Esophagus (tissue), 2 donors: Measurements from ENCODE around the gene SNAPIN. TPM values are rescaled to one million over a fixed set of nuclear protein-coding genes. Genes with fewer than 3 reads are reported as not detected.
A peak's percentile ranks its signal among the peaks of the same experiment; 100 is the strongest.

Source experiments
- H3K27ac ChIP-seq, 2 donors: one replicate each; pipeline ENCODE4 v1.5.1; 2013; ENCODE audit warnings: low read depth in 2 of 2, mild to moderate bottlenecking in 2 of 2, inconsistent platforms in 1 of 2, low read length in 1 of 2, moderate library complexity in 1 of 2
- H3K27me3 ChIP-seq, 2 donors: one replicate each; pipeline ENCODE4 v1.6.1; 2013; ENCODE audit warnings: low read length in 2 of 2, control low read depth in 1 of 2, mild to moderate bottlenecking in 1 of 2; ENCODE audit not compliant: insufficient read depth in 2 of 2, control insufficient read depth in 1 of 2
- H3K36me3 ChIP-seq, 2 donors: one replicate each; pipeline ENCODE4 v1.6.1; 2013; ENCODE audit warnings: low read length in 1 of 2; ENCODE audit not compliant: control insufficient read depth in 2 of 2, insufficient read depth in 2 of 2
- H3K4me1 ChIP-seq, 2 donors: one replicate each; pipeline ENCODE4 v1.6.1; 2013; ENCODE audit warnings: low read length in 1 of 2; ENCODE audit not compliant: control insufficient read depth in 2 of 2, insufficient read depth in 2 of 2
- H3K4me3 ChIP-seq, 2 donors: one replicate each; pipeline ENCODE4 v1.5.1; 2013; ENCODE audit warnings: low read length in 2 of 2, mild to moderate bottlenecking in 2 of 2, low read depth in 1 of 2, moderate library complexity in 1 of 2
- H3K9me3 ChIP-seq, 2 donors: one replicate each; pipeline ENCODE4 v1.6.1; 2013; ENCODE audit warnings: mild to moderate bottlenecking in 2 of 2, low read depth in 1 of 2, low read length in 1 of 2, moderate library complexity in 1 of 2; ENCODE audit not compliant: control insufficient read depth in 2 of 2, insufficient read depth in 1 of 2
- WGBS, 2 donors: extraction: QIAGEN DNeasy Blood & Tissue Kit; methylation state at CpG; one replicate each; pipeline ENCODE4 v1.1.7; 2013; 5-methylcytosine and 5-hydroxymethylcytosine counted together
- polyA plus RNA-seq, 2 donors: library from polyadenylated mRNA; stranded (reverse); fragments of 200-250 nt; gene quantifications; one replicate each; pipeline ENCODE4 v1.2.3, GENCODE V29; 2013
- donor health status: healthy with polysubstance abuse.
- donor health status: Bipolar disorder and iron deficiency.

SNAPIN gene
- polyA plus RNA-seq, 2 donors = 20.0 to 35.3 TPM

GRCh38 chr1:153613406-153613805 is 45.1 kb upstream of the SNAPIN start:
- peak overlapping the region; percentile 76 to 93 for H3K4me3 ChIP-seq
- no peaks in the 10 kb centered on the region for H3K27me3 ChIP-seq
- peak overlapping the region; percentile 96 to 98 for H3K27ac ChIP-seq
- H3K9me3 ChIP-seq = no peaks in the 10 kb centered on the region
- peaks cover 2 to 23% of the 10 kb centered on the region in 2 donors for H3K4me1 ChIP-seq
- peaks cover 0 to 2% of the 10 kb centered on the region in 2 donors for H3K36me3 ChIP-seq
- 45 to 52% methylated on average over 5 of the region's 5 CpGs for WGBS, 2 donors

- H3K9me3 ChIP-seq = no peaks in the 10 kb centered on the region
- H3K27ac ChIP-seq = peak overlapping the region; percentile 96 to 98
- H3K4me3 ChIP-seq = peak overlapping the region; percentile 60 to 93
- H3K27me3 ChIP-seq = no peaks in the 10 kb centered on the region
- 57 to 62% methylated on average over 2 of the region's 2 CpGs for WGBS, 2 donors
- H3K4me1 ChIP-seq = peaks cover 2 to 18% of the 10 kb centered on the region in 2 donors
- no peaks in the 10 kb centered on the region for H3K36me3 ChIP-seq
Observed at GRCh38 chr1:153614189-153614900, 44.2 kb upstream of the SNAPIN start.

GRCh38 chr1:153614906-153615305 is 43.6 kb upstream of the SNAPIN start:
- Histone ChIP-seq H3K9me3 (no peaks in the 10 kb centered on the region), H3K36me3 (no peaks in the 10 kb centered on the region), H3K27me3 (no peaks in the 10 kb centered on the region), H3K4me3 (peak overlapping the region; percentile 60 to 93), H3K4me1 (peaks cover 2 to 18% of the 10 kb centered on the region in 2 donors), H3K27ac (peak overlapping the region; percentile 96 to 98)
- 63 to 77% methylated on average over 7 of the region's 7 CpGs for WGBS, 2 donors

GRCh38 chr1:153615406-153615805 is 43.1 kb upstream of the SNAPIN start:
- no peaks in the 10 kb centered on the region for H3K27me3 ChIP-seq
- no peaks in the 10 kb centered on the region for H3K36me3 ChIP-seq
- WGBS, 2 donors = 53 to 67% methylated on average over 2 of the region's 2 CpGs
- peak overlapping the region; percentile 60 to 93 for H3K4me3 ChIP-seq
- peaks cover 2 to 15% of the 10 kb centered on the region in 2 donors for H3K4me1 ChIP-seq
- peak overlapping the region; percentile 96 to 98 for H3K27ac ChIP-seq
- no peaks in the 10 kb centered on the region for H3K9me3 ChIP-seq

GRCh38 chr1:153616144-153616916 is 42.2 kb upstream of the SNAPIN start, which contains the start of gene S100A14:
S100A14 (minus strand) TSS chr1:153616325; CDS start chr1:153615858, 467 bp downstream.
- Histone ChIP-seq H3K27me3 (no peaks in the 10 kb centered on the region), H3K4me3 (peak within 1 kb of the TSS; percentile 60 to 93), H3K9me3 (no peaks in the 10 kb centered on the region), H3K27ac (peak within 1 kb of the TSS; percentile 96 to 98), H3K4me1 (peaks cover 2 to 13% of the 10 kb centered on the region in 2 donors), H3K36me3 (no peaks in the 10 kb centered on the region)
- 26 to 44% methylated on average over 7 to 10 of the region's 10 CpGs for WGBS, 2 donors

GRCh38 chr1:153616917-153617311 is 41.6 kb upstream of the SNAPIN start:
- Histone ChIP-seq H3K27ac (peak overlapping the region; percentile 96 to 98), H3K27me3 (no peaks in the 10 kb centered on the region), H3K9me3 (no peaks in the 10 kb centered on the region), H3K36me3 (no peaks in the 10 kb centered on the region), H3K4me3 (peak overlapping the region in 1 of 2 donors; percentile 36), H3K4me1 (peaks cover 2 to 13% of the 10 kb centered on the region in 2 donors)
- 43 to 52% methylated on average over 5 of the region's 5 CpGs for WGBS, 2 donors

GRCh38 chr1:153617663-153618062 is 40.8 kb upstream of the SNAPIN start:
- WGBS, 2 donors = 24 to 45% methylated on average over 6 of the region's 6 CpGs
- no peaks in the 10 kb centered on the region for H3K36me3 ChIP-seq
- no peak overlapping the region for H3K4me3 ChIP-seq
- no peaks in the 10 kb centered on the region for H3K9me3 ChIP-seq
- peak overlapping the region; percentile 96 to 98 for H3K27ac ChIP-seq
- H3K27me3 ChIP-seq = no peaks in the 10 kb centered on the region
- peaks cover 2 to 13% of the 10 kb centered on the region in 2 donors for H3K4me1 ChIP-seq

- Histone ChIP-seq H3K27ac (peak overlapping the region; percentile 96 to 98), H3K4me1 (peaks cover 2 to 13% of the 10 kb centered on the region in 2 donors), H3K36me3 (no peaks in the 10 kb centered on the region), H3K27me3 (no peaks in the 10 kb centered on the region), H3K9me3 (no peaks in the 10 kb centered on the region), H3K4me3 (no peak overlapping the region)
- 96 to 100% methylated on average over 6 of the region's 6 CpGs for WGBS, 2 donors
Observed at GRCh38 chr1:153619171-153619570, 39.3 kb upstream of the SNAPIN start.

GRCh38 chr1:153623101-153623500 is 35.4 kb upstream of the SNAPIN start:
- Histone ChIP-seq H3K9me3 (no peaks in the 10 kb centered on the region), H3K27me3 (no peaks in the 10 kb centered on the region), H3K36me3 (no peaks in the 10 kb centered on the region), H3K27ac (no peak overlapping the region), H3K4me3 (no peak overlapping the region), H3K4me1 (peaks cover 0 to 7% of the 10 kb centered on the region in 2 donors)
- WGBS, 2 donors = 83 to 86% methylated on average over 6 to 7 of the region's 7 CpGs
